IMR-90 (cell line): Measurements from ENCODE around the gene DAPK1. TPM values are rescaled to one million over a fixed set of nuclear protein-coding genes. Genes with fewer than 3 reads are reported as not detected.

Experiments used
- ATAC-seq: fragments of 200-7000 bp; cut with Tn5 transposase; 2 replicates; pipeline ENCODE4 v1.9.1; 2020; ENCODE audit warnings: low read depth, mild to moderate bottlenecking, moderate library complexity
- BruUV-seq: library from RNA; stranded (reverse); fragments of 400-500 nt; replicated peaks from 2 replicates; lab custom pipeline; 2021; lab: Mats Ljungman, UMichigan
- CTCF ChIA-PET: fragments of 300-600 bp; formaldehyde crosslinking; extraction: SDS; loops from one replicate; lab custom pipeline; 2021; ENCODE audit warnings: antibody characterized with exemption; lab: Yijun Ruan, JAX
- POLR2A ChIA-PET: fragments of 300-600 bp; sonication (Branson Sonifier 250); formaldehyde crosslinking; loops from one replicate; lab custom pipeline; 2022; ENCODE audit warnings: antibody characterized with exemption; ENCODE audit not compliant: unreplicated experiment; lab: Charles Lee
- DNase-seq: peaks from one replicate; pipeline ENCODE4 v3.0.0; 2013
- H2AFZ ChIP-seq: replicated peaks from 2 replicates; pipeline ENCODE3; 2013; ENCODE audit warnings: low read length, mild to moderate bottlenecking; ENCODE audit not compliant: poor library complexity
- H2AK5ac ChIP-seq: 2 replicates; pipeline ENCODE4 v1.6.1; 2013; ENCODE audit warnings: low read depth, low read length, inconsistent platforms
- H2AK9ac ChIP-seq: replicated peaks from 2 replicates; pipeline ENCODE3; 2013; ENCODE audit warnings: mild to moderate bottlenecking, low read depth, low read length, moderate library complexity; ENCODE audit not compliant: poor library complexity
- H2BK120ac ChIP-seq: 2 replicates; pipeline ENCODE4 v1.6.1; 2013; ENCODE audit warnings: low read depth, low read length, inconsistent platforms
- H2BK15ac ChIP-seq: 3 replicates; pipeline ENCODE4 v1.6.1; 2013; ENCODE audit warnings: low read depth, low read length, inconsistent platforms
- H2BK20ac ChIP-seq: 2 replicates; pipeline ENCODE4 v1.6.1; 2013; ENCODE audit warnings: low read depth, mild to moderate bottlenecking, inconsistent platforms, low read length, moderate library complexity
- H2BK5ac ChIP-seq: 2 replicates; pipeline ENCODE4 v1.6.1; 2013; ENCODE audit warnings: mild to moderate bottlenecking, low read depth, low read length, inconsistent platforms; ENCODE audit not compliant: poor library complexity, severe bottlenecking
- H3K14ac ChIP-seq: replicated peaks from 2 replicates; pipeline ENCODE4 v1.6.1; 2013; ENCODE audit warnings: low read depth, low read length, inconsistent platforms
- H3K18ac ChIP-seq: 2 replicates; pipeline ENCODE4 v1.6.1; 2013; ENCODE audit warnings: low read depth, low read length, control low read depth
- H3K23ac ChIP-seq: 2 replicates; pipeline ENCODE4 v1.6.1; 2013; ENCODE audit warnings: low read depth, low read length, inconsistent platforms
- H3K27ac ChIP-seq: 2 replicates; pipeline ENCODE4 v1.5.1; 2013; ENCODE audit warnings: mild to moderate bottlenecking, control low read depth, low read length; ENCODE audit not compliant: insufficient read depth
- H3K27me3 ChIP-seq: 2 replicates; pipeline ENCODE4 v1.6.1; 2013; ENCODE audit warnings: low read length; ENCODE audit not compliant: control insufficient read depth, insufficient read depth
- H3K36me3 ChIP-seq: 2 replicates; pipeline ENCODE4 v1.6.1; 2013; ENCODE audit warnings: low read length, mixed read lengths; ENCODE audit not compliant: control insufficient read depth, insufficient read depth
- H3K4ac ChIP-seq: 2 replicates; pipeline ENCODE4 v1.6.1; 2013; ENCODE audit warnings: low read depth, low read length, inconsistent platforms
- H3K4me1 ChIP-seq: 2 replicates; pipeline ENCODE4 v1.6.1; 2013; ENCODE audit warnings: low read length, mixed read lengths; ENCODE audit not compliant: control insufficient read depth, insufficient read depth
- H3K4me2 ChIP-seq: 2 replicates; pipeline ENCODE4 v1.6.1; 2013; ENCODE audit warnings: low read depth, mild to moderate bottlenecking, control low read depth, low read length, moderate library complexity
- H3K4me3 ChIP-seq: 2 replicates; pipeline ENCODE4 v1.5.1; 2013; ENCODE audit warnings: low read depth, mild to moderate bottlenecking, control low read depth, low read length, moderate library complexity; ENCODE audit not compliant: insufficient read depth
- H3K56ac ChIP-seq: 2 replicates; pipeline ENCODE4 v1.6.1; 2013; ENCODE audit warnings: low read length, inconsistent platforms; ENCODE audit not compliant: insufficient read depth; ENCODE audit errors: extremely low read depth
- H3K79me1 ChIP-seq, 2 experiments: 2 replicates each; pipeline ENCODE4 v1.6.1; 2013; ENCODE audit warnings: low read length in 2 of 2, inconsistent platforms in 1 of 2, low read depth in 1 of 2
- H3K9ac ChIP-seq: 2 replicates; pipeline ENCODE4 v1.6.1; 2013; ENCODE audit warnings: low read depth, low read length, control low read depth
- H3K9me1 ChIP-seq: 2 replicates; pipeline ENCODE4 v1.6.1; 2013; ENCODE audit warnings: low read length, inconsistent platforms; ENCODE audit not compliant: insufficient read depth
- H3K9me3 ChIP-seq: 2 replicates; pipeline ENCODE4 v1.6.1; 2013; ENCODE audit warnings: low read length; ENCODE audit not compliant: control insufficient read depth, insufficient read depth
- H4K20me1 ChIP-seq: 2 replicates; pipeline ENCODE4 v1.6.1; 2013; ENCODE audit warnings: low read length, inconsistent platforms; ENCODE audit not compliant: insufficient read depth
- H4K5ac ChIP-seq: 2 replicates; pipeline ENCODE4 v1.6.1; 2013; ENCODE audit warnings: mild to moderate bottlenecking, low read depth, low read length, control low read depth
- H4K8ac ChIP-seq, 2 experiments: 2 replicates each; pipeline ENCODE4 v1.6.1; 2013; ENCODE audit warnings: low read depth in 2 of 2, low read length in 2 of 2, control low read depth in 1 of 2, inconsistent platforms in 1 of 2
- H4K91ac ChIP-seq: 2 replicates; pipeline ENCODE4 v1.6.1; 2013; ENCODE audit warnings: low read depth, low read length, inconsistent platforms; ENCODE audit not compliant: insufficient read depth
- BHLHE40 ChIP-seq: fragments of 150-350 bp; IDR thresholded peaks from 2 replicates; pipeline ENCODE4 v1.6.1; 2016; ENCODE audit warnings: mild to moderate bottlenecking, low read depth, low read length
- CEBPB ChIP-seq: IDR thresholded peaks from 2 replicates; pipeline ENCODE4 v1.6.1; 2012; ENCODE audit warnings: low read depth, low read length, improper control_type of control experiment
- CHD1 ChIP-seq: IDR thresholded peaks from 2 replicates; pipeline ENCODE4 v1.6.1; 2012; ENCODE audit warnings: low read depth, low read length, improper control_type of control experiment
- ELK1 ChIP-seq: fragments of 150-350 bp; IDR thresholded peaks from 2 replicates; pipeline ENCODE4 v1.6.1; 2016; ENCODE audit warnings: low read depth, mild to moderate bottlenecking, low read length, moderate library complexity, borderline replicate concordance
- FOS ChIP-seq: fragments of 150-350 bp; IDR thresholded peaks from 2 replicates; pipeline ENCODE4 v1.6.1; 2016; ENCODE audit warnings: low read depth, low read length
- MAFK ChIP-seq: IDR thresholded peaks from 2 replicates; pipeline ENCODE4 v1.6.1; 2012; ENCODE audit warnings: low read depth, low read length, improper control_type of control experiment
- MAZ ChIP-seq: IDR thresholded peaks from 2 replicates; pipeline ENCODE4 v1.6.1; 2012; ENCODE audit warnings: low read depth, mild to moderate bottlenecking, low read length, improper control_type of control experiment, moderate library complexity, borderline replicate concordance
- MXI1 ChIP-seq: IDR thresholded peaks from 2 replicates; pipeline ENCODE4 v1.6.1; 2012; ENCODE audit warnings: low read depth, mild to moderate bottlenecking, low read length, moderate library complexity, borderline replicate concordance
- NFE2L2 ChIP-seq: fragments of 150-350 bp; IDR thresholded peaks from 2 replicates; pipeline ENCODE4 v1.6.1; 2016; ENCODE audit warnings: low read depth, mild to moderate bottlenecking, low read length
- POLR2A ChIP-seq: IDR thresholded peaks from 2 replicates; pipeline ENCODE4 v1.6.1; 2012; ENCODE audit warnings: mild to moderate bottlenecking, low read depth, low read length
- RAD21 ChIP-seq: IDR thresholded peaks from 2 replicates; pipeline ENCODE4 v1.6.1; 2012; ENCODE audit warnings: low read length, improper control_type of control experiment
- RCOR1 ChIP-seq: IDR thresholded peaks from 2 replicates; pipeline ENCODE4 v1.6.1; 2012; ENCODE audit warnings: mild to moderate bottlenecking, low read length, improper control_type of control experiment; ENCODE audit not compliant: insufficient replicate concordance
- RFX5 ChIP-seq: IDR thresholded peaks from 2 replicates; pipeline ENCODE4 v1.8.0; 2012; ENCODE audit warnings: low read depth, mild to moderate bottlenecking, low read length, moderate library complexity
- SMC3 ChIP-seq: fragments of 150-350 bp; IDR thresholded peaks from 2 replicates; pipeline ENCODE4 v1.6.1; 2016; ENCODE audit warnings: low read depth, mild to moderate bottlenecking, antibody characterized with exemption, low read length, moderate library complexity
- USF2 ChIP-seq: fragments of 150-350 bp; IDR thresholded peaks from 2 replicates; pipeline ENCODE4 v1.6.1; 2017; ENCODE audit warnings: mild to moderate bottlenecking, antibody characterized with exemption, low read length, low read depth
- dilution Hi-C: fragments of 300-500 bp; cut with HindIII; formaldehyde crosslinking; loops from one replicate; pipeline ENCODE4 v1.14.3; 2018; ENCODE audit warnings: low sequenced_read_pairs; ENCODE audit not compliant: unreplicated experiment
- in situ Hi-C: fragments of 300-500 bp; cut with MboI; formaldehyde crosslinking; loops from 3 replicates; pipeline ENCODE4 v1.14.3; 2019; ENCODE audit warnings: low sequenced_read_pairs, inconsistent platforms, mixed read lengths
- intact Hi-C: fragments of 100-400 bp; cut with micrococcal nuclease; formaldehyde crosslinking; loops from 2 replicates; pipeline ENCODE4 v1.10.0; 2022
- polyA plus RNA-seq, 3 experiments: library from polyadenylated mRNA; depleted of rRNA; stranded (reverse); fragments of >200 nt; gene quantifications; 2 replicates each; pipeline ENCODE4 v1.2.3, GENCODE V29; 2012; ENCODE audit warnings: low replicate concordance in 1 of 3
- total RNA-seq: library from RNA; depleted of rRNA; stranded (reverse); fragments of >200 nt; gene quantifications from 2 replicates; pipeline ENCODE4 v1.2.3, GENCODE V29; 2012
- TF ChIP-seq, protein P1 (sequence below): conservative IDR thresholded peaks from 2 replicates; pipeline ENCODE4 v1.5.1; 2012; ENCODE audit warnings: mild to moderate bottlenecking, low read depth, low read length, improper control_type of control experiment

DAPK1 gene
- total and polyA plus RNA-seq, 2 of the 4 experiments (the other 2 are of a cell fraction), result under 0.01 to 0.03 TPM

DNA sequence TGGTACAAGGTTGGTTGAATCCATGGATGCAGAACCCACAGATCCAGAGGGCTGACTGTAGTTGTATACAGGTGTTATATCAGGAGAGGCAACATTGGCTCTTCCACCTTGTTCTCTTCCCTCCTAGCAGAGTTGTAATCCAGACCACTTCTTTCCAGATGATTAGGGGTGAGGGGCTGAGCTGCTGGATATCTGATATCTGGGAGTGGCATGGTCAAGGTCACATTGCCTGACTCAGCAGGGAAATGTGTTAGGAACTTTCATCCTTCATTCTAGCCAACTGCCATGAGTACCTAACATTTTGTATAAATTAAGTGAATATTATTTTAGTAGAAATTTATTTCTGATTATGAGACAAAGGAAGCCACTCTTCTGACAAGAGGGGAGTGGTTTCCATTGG, 7.3 kb downstream of the DAPK1 start:
- ATAC-seq (no peak), DNase-seq (no peak)
- Histone ChIP-seq H4K5ac (no peak overlapping the region), H3K4me2 (no peak overlapping the region), H3K18ac (no peak overlapping the region), H4K20me1 (no peaks in the 10 kb centered on the region), H2AK5ac (no peak overlapping the region), H2BK20ac (no peak overlapping the region), H4K91ac (no peak overlapping the region), H2BK15ac (no peak overlapping the region), H3K4me1 (no peaks in the 10 kb centered on the region), H3K27me3 (peaks cover 6% of the 10 kb centered on the region), H3K79me1 (no peaks in the 10 kb centered on the region), H3K27ac (no peak overlapping the region), H2AFZ (no peak overlapping the region), H2BK120ac (no peak overlapping the region), H4K8ac (no peak overlapping the region), H2AK9ac (no peak overlapping the region), H3K23ac (no peak overlapping the region), H3K9ac (no peak overlapping the region), H3K14ac (no peak overlapping the region), H3K56ac (no peak overlapping the region), H3K4me3 (no peak overlapping the region), H3K4ac (no peak overlapping the region), H3K9me3 (no peaks in the 10 kb centered on the region), H3K9me1 (no peaks in the 10 kb centered on the region), H2BK5ac (no peak overlapping the region), H3K36me3 (no peaks in the 10 kb centered on the region)
- in situ Hi-C loops, result no loop called here
- POLR2A ChIA-PET, result no interaction called here
- intact Hi-C loops, result no loop called here
- TF ChIP-seq POLR2A (no peak), ELK1 (no peak), NFE2L2 (no peak), RCOR1 (no peak), CHD1 (no peak), BHLHE40 (no peak), CEBPB (no peak), RFX5 (no peak), SMC3 (no peak), MAZ (no peak), USF2 (no peak), MAFK (no peak), MXI1 (no peak), RAD21 (no peak), FOS (no peak)
- TF ChIP-seq, protein P1, sequence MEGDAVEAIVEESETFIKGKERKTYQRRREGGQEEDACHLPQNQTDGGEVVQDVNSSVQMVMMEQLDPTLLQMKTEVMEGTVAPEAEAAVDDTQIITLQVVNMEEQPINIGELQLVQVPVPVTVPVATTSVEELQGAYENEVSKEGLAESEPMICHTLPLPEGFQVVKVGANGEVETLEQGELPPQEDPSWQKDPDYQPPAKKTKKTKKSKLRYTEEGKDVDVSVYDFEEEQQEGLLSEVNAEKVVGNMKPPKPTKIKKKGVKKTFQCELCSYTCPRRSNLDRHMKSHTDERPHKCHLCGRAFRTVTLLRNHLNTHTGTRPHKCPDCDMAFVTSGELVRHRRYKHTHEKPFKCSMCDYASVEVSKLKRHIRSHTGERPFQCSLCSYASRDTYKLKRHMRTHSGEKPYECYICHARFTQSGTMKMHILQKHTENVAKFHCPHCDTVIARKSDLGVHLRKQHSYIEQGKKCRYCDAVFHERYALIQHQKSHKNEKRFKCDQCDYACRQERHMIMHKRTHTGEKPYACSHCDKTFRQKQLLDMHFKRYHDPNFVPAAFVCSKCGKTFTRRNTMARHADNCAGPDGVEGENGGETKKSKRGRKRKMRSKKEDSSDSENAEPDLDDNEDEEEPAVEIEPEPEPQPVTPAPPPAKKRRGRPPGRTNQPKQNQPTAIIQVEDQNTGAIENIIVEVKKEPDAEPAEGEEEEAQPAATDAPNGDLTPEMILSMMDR, result no peak
- BruUV-seq, result no TSS peak
- CTCF ChIA-PET, result no interaction called here
- dilution Hi-C loops, result no loop called here
